GM23338 (cell line): ENCODE measurements around the gene SFXN1. TPM values are rescaled to one million over a fixed set of nuclear protein-coding genes. Genes with fewer than 3 reads are reported as not detected.

ENCODE experiments used
- ATAC-seq: fragments of 200-7000 bp; cut with Tn5 transposase; 3 replicates; pipeline ENCODE4 v1.9.1; 2020
- DNase-seq: peaks from one replicate; pipeline ENCODE4 v3.0.0-alpha.2; 2015; ENCODE audit warnings: low spot score
- H2AFZ ChIP-seq: fragments of 200-600 bp; sonication (generic); 2 replicates; pipeline ENCODE4 v1.8.0; 2016; ENCODE audit warnings: antibody characterized with exemption, mild to moderate bottlenecking, moderate library complexity
- H3F3A ChIP-seq: fragments of 200-600 bp; sonication (generic); replicated peaks from 2 replicates; pipeline ENCODE4 v1.8.0; 2017; ENCODE audit warnings: antibody characterized with exemption, mixed run types, low read depth
- H3K27ac ChIP-seq: fragments of 200-600 bp; sonication (generic); 2 replicates; pipeline ENCODE4 v1.6.1; 2016; ENCODE audit warnings: low read depth
- H3K27me3 ChIP-seq: fragments of 200-600 bp; sonication (generic); 2 replicates; pipeline ENCODE4 v1.8.0; 2016; ENCODE audit warnings: mild to moderate bottlenecking, mixed run types, moderate library complexity; ENCODE audit not compliant: insufficient read depth
- H3K36me3 ChIP-seq: fragments of 200-600 bp; sonication (generic); 2 replicates; pipeline ENCODE4 v1.8.0; 2016; ENCODE audit warnings: mild to moderate bottlenecking; ENCODE audit not compliant: insufficient read depth
- H3K4me1 ChIP-seq: fragments of 200-600 bp; sonication (generic); 2 replicates; pipeline ENCODE4 v1.8.0; 2016; ENCODE audit warnings: mild to moderate bottlenecking, moderate library complexity; ENCODE audit not compliant: insufficient read depth
- H3K4me2 ChIP-seq: fragments of 200-600 bp; sonication (generic); 2 replicates; pipeline ENCODE4 v1.7.1; 2017; ENCODE audit warnings: mixed run types
- H3K4me3 ChIP-seq: fragments of 200-600 bp; sonication (generic); 2 replicates; pipeline ENCODE4 v1.6.1; 2016; ENCODE audit warnings: mixed run types
- H3K79me2 ChIP-seq: fragments of 200-600 bp; sonication (generic); replicated peaks from 2 replicates; pipeline ENCODE4 v1.8.0; 2017; ENCODE audit warnings: mild to moderate bottlenecking; ENCODE audit not compliant: insufficient read depth
- H3K9me2 ChIP-seq: fragments of 200-600 bp; sonication (generic); 2 replicates; pipeline ENCODE4 v1.8.0; 2017; ENCODE audit not compliant: insufficient read depth
- H4K20me1 ChIP-seq: fragments of 200-600 bp; sonication (generic); replicated peaks from 2 replicates; pipeline ENCODE4 v1.8.0; 2017; ENCODE audit warnings: mild to moderate bottlenecking; ENCODE audit not compliant: insufficient read depth
- H3K27ac Mint-ChIP-seq: 2 replicates; pipeline ENCODE4 v1.8.0; 2020; ENCODE audit warnings: inconsistent platforms, mild to moderate bottlenecking, moderate library complexity, mixed read lengths
- H3K27me3 Mint-ChIP-seq: 3 replicates; pipeline ENCODE4 v1.8.0; 2022; ENCODE audit warnings: low read depth, mild to moderate bottlenecking, moderate library complexity, mixed read lengths, inconsistent platforms; ENCODE audit not compliant: insufficient read depth, poor library complexity
- H3K36me3 Mint-ChIP-seq: 3 replicates; pipeline ENCODE4 v1.8.0; 2021; ENCODE audit warnings: low read depth, mild to moderate bottlenecking, inconsistent platforms, moderate library complexity, mixed read lengths
- H3K4me1 Mint-ChIP-seq: 3 replicates; pipeline ENCODE4 v1.8.0; 2020; ENCODE audit warnings: mild to moderate bottlenecking, inconsistent platforms, mixed read lengths
- H3K4me3 Mint-ChIP-seq: 3 replicates; pipeline ENCODE4 v1.8.0; 2021; ENCODE audit warnings: moderate library complexity, mild to moderate bottlenecking, inconsistent platforms, mixed read lengths
- H3K9me3 Mint-ChIP-seq: 3 replicates; pipeline ENCODE4 v1.8.0; 2020; ENCODE audit warnings: moderate library complexity, mild to moderate bottlenecking, inconsistent platforms, mixed read lengths
- CREB1 ChIP-seq: fragments of 250-450 bp; sonication (Bioruptor Pico); IDR thresholded peaks from 2 replicates; pipeline ENCODE4 v1.5.0; 2020; ENCODE audit warnings: low read depth, mild to moderate bottlenecking, moderate library complexity
- CTCF ChIP-seq, 2 experiments: fragments of 200-600 bp in 1 of 2; sonication (generic) in 1 of 2; conservative IDR thresholded peaks; 2 replicates each; pipeline versions ENCODE4 v1.5.1 to v1.6.1; 2016 to 2017; ENCODE audit warnings: antibody characterized with exemption in 2 of 2, low read depth in 2 of 2, mild to moderate bottlenecking in 2 of 2, moderate library complexity in 1 of 2
- ETS1 ChIP-seq: IDR thresholded peaks from 2 replicates; pipeline ENCODE4 v1.6.1; 2016; ENCODE audit warnings: antibody characterized with exemption
- EZH2 ChIP-seq: fragments of 200-600 bp; sonication (generic); IDR thresholded peaks from one replicate; pipeline ENCODE4 v1.8.0; 2017; ENCODE audit warnings: antibody characterized with exemption, mild to moderate bottlenecking, low read depth; ENCODE audit not compliant: unreplicated experiment
- EZH2phosphoT487 ChIP-seq: fragments of 200-600 bp; sonication (generic); IDR thresholded peaks from one replicate; pipeline ENCODE4 v1.8.1; 2018; ENCODE audit warnings: antibody characterized with exemption; ENCODE audit not compliant: unreplicated experiment
- JUNB ChIP-seq: IDR thresholded peaks from one replicate; pipeline ENCODE4 v1.6.1; 2016; ENCODE audit warnings: antibody characterized with exemption; ENCODE audit not compliant: unreplicated experiment
- NANOG ChIP-seq: IDR thresholded peaks from 2 replicates; pipeline ENCODE4 v1.6.1; 2016; ENCODE audit warnings: antibody characterized with exemption, borderline replicate concordance
- POLR2AphosphoS5 ChIP-seq: IDR thresholded peaks from 2 replicates; pipeline ENCODE4 v1.6.1; 2016; ENCODE audit warnings: antibody characterized with exemption, low read depth
- REST ChIP-seq: IDR thresholded peaks from one replicate; pipeline ENCODE4 v1.6.1; 2018; ENCODE audit warnings: antibody characterized with exemption; ENCODE audit not compliant: unreplicated experiment
- STAT1 ChIP-seq: IDR thresholded peaks from one replicate; pipeline ENCODE4 v1.6.1; 2016; ENCODE audit warnings: antibody characterized with exemption; ENCODE audit not compliant: unreplicated experiment
- ZNF114 ChIP-seq: fragments of 250-450 bp; sonication (Bioruptor Pico); IDR thresholded peaks from 2 replicates; pipeline ENCODE4 v1.5.0; 2020; ENCODE audit warnings: mild to moderate bottlenecking, moderate library complexity
- ZNF331 ChIP-seq: fragments of 250-450 bp; sonication (Bioruptor Pico); IDR thresholded peaks from 2 replicates; pipeline ENCODE4 v1.5.0; 2020; ENCODE audit warnings: low read depth, mild to moderate bottlenecking, moderate library complexity
- ZNF462 ChIP-seq: fragments of 250-450 bp; sonication (Bioruptor Pico); IDR thresholded peaks from 2 replicates; pipeline ENCODE4 v1.5.0; 2020; ENCODE audit warnings: mild to moderate bottlenecking, moderate library complexity
- polyA plus RNA-seq: library from polyadenylated mRNA; unstranded; fragments of >200 nt; fragmentation: Nextera tagmentation; extraction: Ambion mirVana; gene quantifications from 2 replicates; pipeline ENCODE4 v1.2.1, GENCODE V29; 2016
- total RNA-seq: library from RNA; depleted of rRNA; stranded (reverse); fragments of >200 nt; shearing (Covaris generic); gene quantifications from 2 replicates; pipeline ENCODE4 v1.2.3, GENCODE V29; 2014

The SFXN1 gene
- total and polyA plus RNA-seq, 2 experiments from 2014 or later: 44.0 to 97.7 TPM

GRCh38 chr5:175513726-175514125 is 35.4 kb downstream of the SFXN1 start:
- no peaks in the 10 kb centered on the region for H3F3A ChIP-seq
- H4K20me1 ChIP-seq: peaks cover 2% of the 10 kb centered on the region; the same call in 1 of the 2 replicates
- no peak overlapping the region for H2AFZ ChIP-seq
- no peaks in the 10 kb centered on the region for H3K79me2 ChIP-seq
- Mint-ChIP-seq H3K4me3 (no peak overlapping the region), H3K36me3 (peaks cover 91% of the 10 kb centered on the region), H3K4me1 (no peaks in the 10 kb centered on the region), H3K27me3 (no peaks in the 10 kb centered on the region), H3K27ac (no peak overlapping the region), H3K9me3 (no peaks in the 10 kb centered on the region)
- TF ChIP-seq ZNF114 (CRISPR knock-in tag): no peak
- TF ChIP-seq EZH2phosphoT487: no peak
- TF ChIP-seq CTCF (conservative IDR thresholded peaks at IDR 0.05; ENCODE audit: low read depth in 2 of 2): no peak
- TF ChIP-seq NANOG: no peak
- TF ChIP-seq JUNB: no peak
- no peak for TF ChIP-seq CREB1 (CRISPR knock-in tag)
- no peak for TF ChIP-seq REST
- TF ChIP-seq POLR2AphosphoS5: no peak
- TF ChIP-seq STAT1: no peak
- TF ChIP-seq ZNF462 (CRISPR knock-in tag): no peak
- no peak for TF ChIP-seq ZNF331 (CRISPR knock-in tag)
- no peak for TF ChIP-seq EZH2
- no peak for TF ChIP-seq ETS1
- H3K9me2 ChIP-seq: no peaks in the 10 kb centered on the region
- no peak overlapping the region for H3K4me3 ChIP-seq
- peaks cover 67% of the 10 kb centered on the region for H3K36me3 ChIP-seq
- H3K4me2 ChIP-seq: no peak overlapping the region
- DNase-seq: no peak
- ATAC-seq: no peak
- no peaks in the 10 kb centered on the region for H3K27me3 ChIP-seq
- no peak overlapping the region for H3K27ac ChIP-seq
- H3K4me1 ChIP-seq: no peaks in the 10 kb centered on the region
